Epithelial cell of prostate (primary cell): ENCODE results near the gene SLC25A1.

Experiments used
- DNase-seq: peaks from one replicate; pipeline ENCODE4 v3.0.0-alpha.2; 2011; ENCODE audit warnings: low read depth, low spot score
- H3K27ac ChIP-seq: fragments of 450-650 bp; 2 replicates; pipeline ENCODE4 v1.5.1; 2017; ENCODE audit warnings: mild to moderate bottlenecking

The SLC25A1 gene

GRCh38 chr22:19178657-19179496 is at the start of gene SLC25A1:
Gene SLC25A1, minus strand, starts transcription at chr22:19178736. Its CDS starts 63 bp downstream, at chr22:19178673.
- H3K27ac ChIP-seq, result peak within 1 kb of the TSS; percentile 79
- DNase-seq, result peak; percentile 6

GRCh38 chr22:19228179-19228578 is 49.6 kb upstream of the SLC25A1 start:
- DNase-seq, result no peak
- no peak overlapping the region for H3K27ac ChIP-seq

DNA sequence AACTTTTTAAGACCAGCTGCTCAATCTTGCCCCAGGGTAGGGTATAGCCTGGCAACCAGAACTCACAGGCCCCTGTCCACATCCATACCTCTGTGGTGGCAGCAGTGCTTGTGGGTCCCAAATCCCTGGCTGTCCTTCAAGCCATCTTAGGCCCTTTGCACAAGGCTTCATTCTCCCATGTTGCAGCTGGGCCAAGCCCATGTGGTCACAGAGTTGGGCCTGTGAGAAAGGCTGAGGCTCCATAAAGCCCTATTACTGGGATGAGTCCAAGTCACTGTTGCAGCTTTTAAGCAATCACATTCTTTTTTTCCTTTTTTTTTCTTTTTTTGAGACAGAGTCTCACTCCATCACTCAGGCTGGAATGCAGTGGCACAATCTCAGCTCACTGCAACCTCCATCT is 47.9 kb upstream of the SLC25A1 start:
- no peak for DNase-seq
- no peak overlapping the region for H3K27ac ChIP-seq

- H3K27ac ChIP-seq, result no peak overlapping the region
- no peak for DNase-seq
Measured at GRCh38 chr22:19225560-19225959, 47.0 kb upstream of the SLC25A1 start.

DNA sequence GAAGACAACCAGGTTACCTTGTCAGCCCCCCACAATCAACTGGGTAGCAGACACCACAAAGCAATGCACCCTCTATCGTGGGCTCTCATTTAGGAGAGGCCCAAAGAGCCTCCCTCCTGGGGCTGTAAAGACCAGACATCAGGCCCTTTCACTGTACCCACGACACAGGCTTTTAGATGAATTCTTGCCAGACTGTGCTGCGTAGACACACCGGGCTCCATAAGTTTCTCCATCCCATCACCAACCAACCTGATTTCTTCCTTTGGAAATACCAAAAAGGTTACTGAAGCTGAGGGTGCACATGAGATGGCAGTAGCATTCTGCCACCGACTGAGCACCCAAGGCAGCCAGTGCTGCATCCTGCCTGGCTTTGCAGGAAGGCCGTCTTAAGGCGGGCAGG is 46.4 kb upstream of the SLC25A1 start:
- no peak overlapping the region for H3K27ac ChIP-seq
- no peak for DNase-seq

DNA sequence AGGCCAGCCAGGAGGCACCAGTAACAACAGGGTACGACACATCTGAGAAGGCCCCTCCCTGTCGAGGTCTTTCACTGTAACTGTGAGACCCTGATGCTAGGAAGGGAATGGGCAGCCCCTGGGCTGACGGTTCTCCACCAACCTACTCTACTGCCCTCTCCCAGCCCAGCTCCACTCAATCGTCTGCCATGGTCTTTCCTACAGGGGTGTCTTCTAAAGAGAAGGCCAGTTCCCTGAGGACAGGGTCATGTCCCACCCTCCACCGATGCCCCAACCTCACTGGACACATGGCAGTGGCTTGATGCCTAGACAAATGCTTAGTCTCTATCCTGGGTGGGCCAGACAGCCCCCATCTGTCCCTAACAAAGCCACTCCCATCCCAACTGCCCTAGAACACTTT is 46.0 kb upstream of the SLC25A1 start:
- no peak for DNase-seq
- H3K27ac ChIP-seq, result no peak overlapping the region

DNA sequence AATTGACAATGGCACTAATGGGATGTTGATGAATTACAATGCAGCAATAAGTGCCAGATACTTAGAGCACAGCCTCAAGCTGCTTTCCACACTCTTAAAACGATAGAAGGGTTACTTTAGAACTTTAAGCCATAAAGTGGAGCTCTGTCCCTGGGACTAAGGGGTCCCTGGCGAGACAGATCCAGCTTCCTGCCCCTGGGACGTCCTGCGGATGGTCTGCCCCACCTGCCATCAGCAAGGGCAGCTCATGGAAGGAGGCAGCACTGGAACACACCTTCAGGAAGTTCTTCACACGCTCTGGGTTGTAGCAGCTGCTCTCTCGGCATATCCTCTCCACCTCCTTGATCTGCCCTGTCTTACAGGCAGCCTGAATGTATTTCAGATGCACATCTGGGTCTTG is 45.1 kb upstream of the SLC25A1 start:
- no peak for DNase-seq
- H3K27ac ChIP-seq, result no peak overlapping the region

- DNase-seq, result no peak
- no peak overlapping the region for H3K27ac ChIP-seq
Measured at GRCh38 chr22:19223110-19223509, 44.6 kb upstream of the SLC25A1 start.

DNA sequence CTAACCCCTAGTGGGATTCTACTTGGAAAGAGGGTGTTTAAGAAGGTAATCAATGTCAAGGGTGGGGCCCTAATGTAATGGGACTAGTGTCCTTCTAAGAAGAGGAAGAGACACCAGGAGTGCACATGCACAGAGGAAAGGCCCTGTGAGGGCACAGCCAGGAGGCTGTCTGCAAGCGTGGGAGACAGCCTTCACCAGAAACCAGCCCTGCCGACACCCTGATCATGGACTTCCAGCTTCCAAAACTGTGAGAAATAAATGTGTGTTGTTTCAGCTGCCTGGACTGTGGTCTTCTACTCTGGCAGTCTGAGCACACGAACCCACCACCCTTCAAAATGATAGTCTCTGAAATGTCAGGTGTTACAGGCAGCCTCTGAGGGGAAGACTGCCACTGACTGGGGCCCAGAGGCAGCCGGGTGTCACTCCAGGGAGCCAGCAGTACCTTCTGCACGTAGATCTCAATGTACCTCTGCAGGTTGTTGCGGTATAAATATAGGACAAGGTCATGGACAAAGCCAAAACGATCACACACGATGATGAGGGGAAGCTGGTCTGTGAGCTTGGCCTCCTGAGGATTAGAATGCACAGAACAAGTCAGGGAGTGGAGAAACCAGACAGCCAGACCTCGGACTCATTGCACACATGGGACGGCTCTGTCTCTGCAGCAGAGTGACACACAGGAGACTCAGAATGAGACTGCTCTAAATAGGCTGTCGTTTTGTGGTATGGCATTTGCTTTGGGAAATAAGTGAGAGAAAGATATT is 43.9 kb upstream of the SLC25A1 start:
- DNase-seq, result no peak

DNA sequence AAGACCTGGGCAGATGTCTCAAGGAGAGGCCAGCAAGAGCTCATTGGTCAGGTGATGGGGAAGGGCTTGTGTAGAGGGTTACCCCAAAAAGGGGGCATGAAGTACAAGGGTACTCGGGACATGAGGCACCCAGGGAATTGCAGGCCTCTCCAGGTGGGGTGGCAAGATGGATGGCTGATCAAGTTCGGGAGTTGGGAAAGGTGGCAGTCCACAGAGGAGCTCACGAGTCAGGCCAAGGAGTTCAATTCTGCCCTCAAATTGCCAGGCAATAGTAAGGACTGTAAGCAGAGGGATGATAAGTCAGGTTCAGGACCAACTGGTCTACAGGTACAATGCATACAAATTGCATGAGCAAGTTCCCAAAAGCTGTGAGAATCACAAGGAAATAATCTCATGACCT is 42.3 kb upstream of the SLC25A1 start:
- no peak for DNase-seq
- no peak overlapping the region for H3K27ac ChIP-seq

More for the DNA sequence above, 43.9 kb upstream of the SLC25A1 start:
- H3K27ac ChIP-seq, result no peak overlapping the region

GRCh38 chr22:19218541-19219233 is 40.2 kb upstream of the SLC25A1 start:
- DNase-seq, result no peak
- H3K27ac ChIP-seq, result no peak overlapping the region

- no peak for DNase-seq
- no peak overlapping the region for H3K27ac ChIP-seq
Measured at GRCh38 chr22:19216579-19216978, 38.0 kb upstream of the SLC25A1 start.

- H3K27ac ChIP-seq, result no peak overlapping the region
- no peak for DNase-seq
Measured at GRCh38 chr22:19215360-19215759, 36.8 kb upstream of the SLC25A1 start.

DNA sequence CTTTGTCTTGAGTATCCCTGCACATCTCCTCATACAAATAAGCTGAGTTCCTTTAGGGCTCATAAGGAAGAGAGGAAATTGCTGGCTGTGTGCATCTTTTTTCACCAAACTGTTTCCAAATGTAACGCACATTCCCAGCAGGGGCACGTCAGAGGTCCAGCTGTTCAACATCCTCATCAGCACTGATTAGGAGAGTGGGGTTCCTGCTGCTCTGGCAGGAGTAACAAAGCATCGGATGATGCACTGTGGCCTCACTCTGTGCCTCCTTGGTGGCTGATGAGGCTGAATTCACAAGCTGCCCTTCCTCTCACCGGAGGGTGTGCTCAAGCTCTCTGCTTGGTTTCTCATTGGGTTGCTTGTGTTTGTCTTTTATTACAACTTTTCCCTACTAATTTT is 35.5 kb upstream of the SLC25A1 start:
- no peak overlapping the region for H3K27ac ChIP-seq
- DNase-seq, result no peak

GRCh38 chr22:19213442-19214077 is 35.0 kb upstream of the SLC25A1 start:
- no peak overlapping the region for H3K27ac ChIP-seq
- DNase-seq, result no peak

DNA sequence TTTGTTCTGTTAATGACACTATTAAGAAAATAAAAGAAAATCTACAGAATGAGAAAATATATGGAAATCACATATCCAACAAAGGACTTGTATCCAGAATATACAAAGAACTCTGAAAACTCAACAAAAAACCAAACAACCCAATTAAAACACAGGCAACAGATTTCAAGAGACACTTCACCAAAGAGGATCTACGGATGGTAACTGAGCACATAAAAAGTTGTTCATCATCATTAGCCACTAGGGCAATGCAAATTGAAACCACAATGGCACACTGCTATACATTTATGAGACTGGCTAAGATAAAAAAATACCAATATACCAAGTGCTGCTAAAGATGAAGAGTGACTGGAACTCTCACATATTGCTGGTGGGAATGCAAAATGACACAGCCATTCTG is 34.5 kb upstream of the SLC25A1 start:
- H3K27ac ChIP-seq, result no peak overlapping the region
- no peak for DNase-seq

DNA sequence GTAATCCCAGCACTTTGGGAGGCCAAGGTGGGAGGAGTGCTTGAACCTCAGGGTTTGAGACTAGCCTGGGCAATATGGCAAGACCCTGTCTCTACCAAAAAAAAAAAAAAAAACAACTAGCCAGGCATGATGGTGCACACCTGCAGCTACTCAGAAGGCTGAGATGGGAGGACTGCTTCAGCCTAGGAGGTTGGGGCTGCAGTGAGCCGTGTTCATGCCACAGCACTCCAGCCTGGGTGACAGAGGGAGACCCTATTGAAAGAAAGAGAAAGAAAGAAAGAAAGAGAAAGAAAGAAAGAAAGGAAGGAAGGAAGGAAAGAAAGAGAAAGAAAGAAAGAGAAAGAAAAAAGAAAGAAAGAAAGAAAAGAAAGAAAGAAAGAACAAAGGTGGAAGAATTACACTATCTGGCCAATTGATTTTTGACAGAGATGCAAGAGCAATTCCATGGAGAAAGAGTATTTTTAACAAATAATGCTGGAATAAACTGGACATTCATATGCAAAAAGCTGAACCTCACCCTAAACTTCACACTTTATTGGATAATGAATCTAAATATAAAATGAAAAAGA is 33.9 kb upstream of the SLC25A1 start:
- DNase-seq, result no peak
- no peak overlapping the region for H3K27ac ChIP-seq

GRCh38 chr22:19210188-19210587 is 31.7 kb upstream of the SLC25A1 start:
- H3K27ac ChIP-seq, result no peak overlapping the region

DNA sequence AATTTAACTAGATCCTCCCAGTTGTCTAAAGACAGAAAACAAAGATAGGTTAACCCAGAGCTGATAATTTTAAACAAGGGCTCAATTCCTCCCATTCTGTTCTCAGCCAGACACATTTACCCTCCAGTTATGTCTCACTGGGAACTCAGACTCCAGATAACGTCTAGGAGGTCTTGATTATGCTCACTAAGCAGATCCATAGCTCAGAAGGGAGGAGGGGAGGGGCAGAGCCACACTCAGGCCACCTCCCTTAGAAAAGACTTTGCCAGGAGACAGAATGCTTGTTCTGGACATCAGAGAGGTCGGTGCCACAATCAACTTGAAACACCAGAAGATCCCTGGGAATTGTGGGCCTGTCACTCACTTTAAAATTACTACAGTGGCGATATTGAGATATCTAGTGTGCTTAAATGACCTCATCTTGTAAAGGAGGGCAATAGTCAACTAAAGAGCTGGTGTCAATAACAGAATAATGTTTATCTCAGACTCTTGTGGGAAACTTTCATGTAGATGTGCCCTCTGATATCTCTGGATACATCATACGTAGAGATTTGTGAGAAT is 29.8 kb upstream of the SLC25A1 start:
- no peak for DNase-seq
- H3K27ac ChIP-seq, result no peak overlapping the region

More at GRCh38 chr22:19210188-19210587, 31.7 kb upstream of the SLC25A1 start:
- no peak for DNase-seq

DNA sequence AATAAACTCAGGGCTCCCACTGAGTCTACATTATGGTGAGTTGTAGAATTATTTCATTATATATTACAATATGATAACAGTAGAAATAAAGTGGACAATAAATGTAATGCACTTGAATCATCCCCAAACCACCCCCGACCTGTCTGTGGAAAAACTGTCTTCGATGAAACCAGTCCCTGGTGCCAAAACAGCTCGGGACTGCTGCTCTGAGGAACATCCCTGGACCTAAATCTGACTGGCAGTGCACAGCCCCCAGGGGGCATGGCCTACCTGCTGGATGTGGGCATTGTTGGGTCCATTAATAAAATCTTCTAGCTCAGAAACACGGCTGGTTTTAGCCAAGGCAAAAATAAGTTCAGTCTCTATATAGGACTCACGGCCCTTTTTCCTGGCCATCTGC is 29.3 kb upstream of the SLC25A1 start:
- H3K27ac ChIP-seq, result no peak overlapping the region
- DNase-seq, result no peak
